K562 treated with DMSO at 1 percent for 4 hours (cell line): ENCODE measurements around the gene SCGB1C1. TPM values are rescaled to one million over a fixed set of nuclear protein-coding genes. Genes with fewer than 3 reads are reported as not detected.

Experiments used
- total RNA-seq: library from RNA; unstranded; fragments of 300-600 nt; gene quantifications from 2 replicates; pipeline ENCODE4 v1.2.3, GENCODE V29; 2022; ENCODE audit not compliant: insufficient read depth

Gene SCGB1C1
- not detected in 2 replicates for total RNA-seq

DNA sequence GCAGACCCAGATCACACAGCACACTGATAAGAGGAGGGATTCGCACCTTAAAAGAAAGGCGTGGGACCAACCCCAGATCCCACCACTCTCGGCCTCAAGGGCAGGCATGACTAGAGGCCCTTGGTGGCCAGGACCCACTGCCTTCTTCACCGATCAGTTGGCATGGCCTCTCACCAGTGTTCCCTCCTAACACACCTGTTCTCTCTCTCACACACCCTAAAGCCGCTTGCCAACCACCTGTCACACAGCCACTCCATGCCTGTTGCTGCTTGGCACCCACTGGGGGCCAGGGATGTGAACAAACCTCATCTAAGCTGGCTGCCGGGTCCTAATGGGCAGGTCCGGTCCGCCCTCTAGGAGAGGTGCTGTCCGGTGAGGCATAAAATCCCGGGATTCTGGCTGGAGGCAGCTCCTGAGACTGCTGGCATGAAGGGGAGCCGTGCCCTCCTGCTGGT, at the start of gene SCGB1C1:
Gene SCGB1C1, plus strand, starts transcription at position 405 of the 455 bp plus-strand sequence. Its CDS starts 22 bp downstream, at position 427.

DNA sequence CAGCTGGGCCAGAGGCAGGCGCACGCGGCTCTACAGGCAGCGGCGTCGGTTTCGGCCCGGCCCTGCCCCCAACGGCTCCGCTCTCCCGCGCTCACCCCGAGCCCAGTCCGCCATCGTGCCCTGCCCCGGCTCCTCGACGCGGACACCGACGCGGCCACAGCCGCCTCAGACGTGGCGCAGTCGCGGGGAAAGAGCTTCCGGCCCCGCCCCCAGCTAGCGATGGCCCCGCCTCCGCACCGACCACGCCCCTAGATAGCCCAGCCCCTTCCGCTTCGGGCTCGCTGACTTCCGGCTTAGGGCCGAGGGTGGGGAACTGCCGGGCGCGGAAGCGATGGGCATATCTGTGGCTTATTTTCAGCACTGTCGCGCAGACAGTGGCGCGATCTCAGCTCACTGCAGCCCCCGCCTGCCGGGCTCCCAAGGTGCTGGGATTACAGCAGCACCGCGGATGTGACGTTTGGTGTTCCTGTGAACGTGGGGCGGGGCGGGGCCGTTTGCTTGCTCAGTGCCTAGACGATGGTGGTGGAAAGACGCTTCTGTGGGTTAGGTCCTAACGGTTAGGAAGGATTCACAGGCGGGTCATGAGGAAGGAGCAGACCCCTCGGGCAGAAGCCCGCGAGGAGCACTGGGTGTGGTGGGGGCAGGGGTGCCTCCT, 14.5 kb downstream of the SCGB1C1 start, which contains the start of the genes BET1L and RIC8A:
Gene BET1L, minus strand, starts transcription at position 192 of the 655 bp plus-strand sequence. Its CDS starts 78 bp downstream, at position 114.
Gene RIC8A, plus strand, starts transcription at position 501 of the 655 bp plus-strand sequence. CDS start 1,147 bp downstream, outside the sequence.

DNA sequence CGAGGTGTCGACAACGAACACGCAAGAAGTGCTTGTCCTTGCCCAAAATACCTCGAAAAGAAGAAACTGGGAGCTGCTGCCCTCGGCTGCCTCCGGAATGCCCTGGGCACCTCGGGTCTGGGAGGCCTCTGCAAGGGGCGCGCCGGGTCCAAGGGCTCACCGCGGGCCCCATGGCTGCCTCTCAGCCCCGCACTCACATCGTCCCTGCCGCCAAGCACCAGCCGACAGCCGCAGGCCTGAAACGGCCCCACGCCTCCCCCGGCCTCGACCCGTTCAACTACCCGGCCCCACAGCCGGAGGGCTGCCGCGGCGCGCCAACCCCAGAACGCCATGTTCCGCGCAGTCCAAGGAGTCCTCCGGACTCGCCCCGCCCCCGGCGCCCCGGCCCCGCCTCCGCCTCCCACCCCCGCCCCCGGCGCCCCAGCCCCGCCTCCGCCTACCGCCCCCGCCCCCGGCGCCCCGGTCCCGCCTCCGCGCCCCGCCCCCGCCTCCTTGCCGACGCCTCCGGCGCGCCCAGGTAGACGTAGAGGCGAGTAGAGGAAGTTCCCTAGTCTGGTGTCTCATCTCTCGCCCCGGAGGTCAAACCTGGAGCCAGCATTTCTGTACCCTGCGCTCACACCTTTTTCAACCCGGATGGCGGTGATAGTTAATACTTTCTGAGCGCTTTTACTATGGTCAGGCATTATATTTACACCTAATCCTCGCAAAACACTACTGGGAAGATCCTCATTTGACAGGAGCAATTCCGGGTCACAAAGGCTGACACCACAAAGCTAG, 43.3 kb downstream of the SCGB1C1 start, which contains the start of gene SIRT3:
Gene SIRT3, minus strand, starts transcription at position 346 of the 777 bp plus-strand sequence. Its CDS starts 14 bp downstream, at position 332.

DNA sequence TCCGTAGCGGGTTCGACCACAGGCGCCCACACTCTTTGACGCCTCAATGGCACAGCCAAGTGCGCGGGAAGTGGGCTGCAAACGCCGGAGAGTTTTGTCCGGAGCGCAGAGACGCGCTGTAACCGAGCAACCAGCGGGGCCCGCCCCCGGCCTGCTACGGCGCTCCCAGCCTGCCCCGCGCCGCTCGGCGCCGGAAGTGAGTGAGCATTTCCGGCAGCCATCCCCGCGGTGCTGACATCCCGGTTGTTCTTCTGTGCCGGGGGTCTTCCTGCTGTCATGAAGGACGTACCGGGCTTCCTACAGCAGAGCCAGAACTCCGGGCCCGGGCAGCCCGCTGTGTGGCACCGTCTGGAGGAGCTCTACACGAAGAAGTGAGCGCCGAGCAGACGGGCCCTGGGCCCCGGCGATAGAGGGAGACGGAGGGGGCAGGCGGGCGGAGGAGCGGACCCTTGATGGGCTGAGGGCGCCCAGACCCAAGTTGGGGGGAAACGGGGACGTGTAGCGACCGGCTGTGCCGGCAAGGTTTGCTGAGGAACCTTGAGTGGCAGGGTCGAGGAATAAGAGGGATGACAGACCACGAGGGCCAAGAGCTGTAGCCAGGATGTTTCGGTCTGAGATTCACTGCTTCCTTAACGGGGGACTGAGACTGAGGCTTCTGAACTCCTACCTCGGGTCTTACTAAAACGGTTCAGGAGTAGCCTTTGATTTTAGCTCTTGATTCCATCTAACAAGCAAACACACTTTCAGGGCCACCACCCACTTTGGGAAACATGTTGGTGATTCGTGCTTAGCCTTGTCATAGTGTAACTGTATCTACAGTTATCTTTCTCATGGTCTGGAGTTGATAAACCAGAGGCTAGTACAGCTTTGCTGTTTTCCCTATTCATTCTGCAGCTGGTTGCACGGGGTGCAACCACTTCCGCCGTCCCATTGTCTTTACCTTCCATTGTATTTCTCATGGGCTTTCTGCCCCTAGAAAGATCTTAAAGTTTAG, 44.2 kb downstream of the SCGB1C1 start, which contains the start of gene PSMD13:
Gene PSMD13, plus strand, starts transcription at position 203 of the 994 bp plus-strand sequence. Its CDS starts 74 bp downstream, at position 277.

Other genes with a start within 250 kb of the SCGB1C1 start
- 36.8 and 39.4 TPM in 2 replicates for gene BET1L, start 14.3 kb downstream of the SCGB1C1 start, total RNA-seq
- 78.6 and 93.4 TPM in 2 replicates for gene RIC8A, start 14.6 kb downstream of the SCGB1C1 start, total RNA-seq
- gene SIRT3, start 43.3 kb downstream of the SCGB1C1 start, total RNA-seq: 20.7 and 22.5 TPM in 2 replicates
- gene PSMD13, start 43.9 kb downstream of the SCGB1C1 start, total RNA-seq: 164 and 182 TPM in 2 replicates
- 1.8 and 1.9 TPM in 2 replicates for gene NLRP6, start 85.3 kb downstream of the SCGB1C1 start, total RNA-seq
- gene PGGHG, start 96.0 kb downstream of the SCGB1C1 start, total RNA-seq: 26.9 and 46.3 TPM in 2 replicates
- not detected in 2 replicates for gene IFITM5, start 106.4 kb downstream of the SCGB1C1 start, total RNA-seq
- gene IFITM2, start 114.7 kb downstream of the SCGB1C1 start, total RNA-seq: 549 and 600 TPM in 2 replicates
- gene IFITM1, start 121.0 kb downstream of the SCGB1C1 start, total RNA-seq: 779 and 784 TPM in 2 replicates
- 284 and 320 TPM in 2 replicates for gene IFITM3, start 127.8 kb downstream of the SCGB1C1 start, total RNA-seq
- gene B4GALNT4, start 176.4 kb downstream of the SCGB1C1 start, total RNA-seq: 16.5 and 25.5 TPM in 2 replicates
- gene PKP3, start 201.1 kb downstream of the SCGB1C1 start, total RNA-seq: 59.2 and 64.0 TPM in 2 replicates
- gene SIGIRR, start 221.9 kb downstream of the SCGB1C1 start, total RNA-seq: 136 and 148 TPM in 2 replicates
- 9.7 and 16.7 TPM in 2 replicates for gene ANO9, start 248.9 kb downstream of the SCGB1C1 start, total RNA-seq